ENCODE data around the gene TPCN1. TPM values are rescaled to one million over a fixed set of nuclear protein-coding genes. Genes with fewer than 3 reads are reported as not detected.

Gene TPCN1
- total RNA-seq, 2 experiments from 2014 or later, result 13.7 to 16.1 TPM

DNA sequence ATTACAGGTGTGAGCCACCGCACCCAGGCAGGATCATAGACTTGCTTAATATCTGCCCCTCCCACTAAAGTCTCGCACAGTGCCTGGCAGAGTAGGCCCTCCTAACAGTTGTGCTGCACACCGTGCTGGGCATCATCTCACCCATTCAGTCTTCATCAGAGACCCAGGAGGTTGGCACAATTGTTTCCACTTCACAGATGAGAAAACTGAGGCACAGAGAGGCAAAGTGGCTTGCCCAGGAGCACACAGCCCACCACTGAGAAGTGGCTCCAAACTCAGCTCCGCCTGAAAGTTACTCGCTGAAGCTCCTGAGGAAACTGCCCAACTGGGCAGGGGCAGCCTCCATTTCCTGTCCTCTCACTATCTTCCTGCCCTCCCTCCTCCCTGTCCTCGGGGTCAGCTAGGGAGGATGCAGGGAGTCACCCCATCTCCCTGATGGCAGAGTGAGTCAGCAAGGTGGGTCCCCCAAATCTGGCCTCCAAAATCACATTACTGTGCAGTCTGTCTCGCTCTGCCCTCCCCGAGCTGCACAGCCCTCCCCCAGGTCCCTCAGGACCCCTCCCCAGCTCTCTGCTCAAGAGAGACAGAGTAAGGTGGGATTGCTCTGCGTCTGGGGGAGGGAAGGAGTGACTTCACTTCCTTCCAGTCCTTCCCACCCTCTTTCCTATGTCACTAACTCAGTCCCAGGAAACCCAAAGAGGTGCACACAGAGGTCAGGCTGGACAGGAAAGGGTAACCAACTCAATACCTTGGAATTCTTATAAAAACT is 107.9 kb downstream of the TPCN1 start:
- DNase-seq, result no peak
- no peaks in the 10 kb centered on the region for H3K27me3 Mint-ChIP-seq (ENCODE audit: low read depth)
- ATAC-seq, result no peak
- ChIA-PET POLR2A (no interaction called here), CTCF (interaction anchor here (1.3 kb wide), 1 partner anchor 28 kb away, joined by 3 read pairs; no protein-coding TSS in a partner anchor)
- H3K4me1 Mint-ChIP-seq (ENCODE audit: low read depth), result peaks cover 25% of the 10 kb centered on the region
- peaks cover 34% of the 10 kb centered on the region for H3K36me3 Mint-ChIP-seq (ENCODE audit: low read depth)
- no peak overlapping the region for H3K4me3 Mint-ChIP-seq
- no peaks in the 10 kb centered on the region for H3K9me3 Mint-ChIP-seq (ENCODE audit: insufficient read depth)
- no peak overlapping the region for H3K27ac Mint-ChIP-seq

DNA sequence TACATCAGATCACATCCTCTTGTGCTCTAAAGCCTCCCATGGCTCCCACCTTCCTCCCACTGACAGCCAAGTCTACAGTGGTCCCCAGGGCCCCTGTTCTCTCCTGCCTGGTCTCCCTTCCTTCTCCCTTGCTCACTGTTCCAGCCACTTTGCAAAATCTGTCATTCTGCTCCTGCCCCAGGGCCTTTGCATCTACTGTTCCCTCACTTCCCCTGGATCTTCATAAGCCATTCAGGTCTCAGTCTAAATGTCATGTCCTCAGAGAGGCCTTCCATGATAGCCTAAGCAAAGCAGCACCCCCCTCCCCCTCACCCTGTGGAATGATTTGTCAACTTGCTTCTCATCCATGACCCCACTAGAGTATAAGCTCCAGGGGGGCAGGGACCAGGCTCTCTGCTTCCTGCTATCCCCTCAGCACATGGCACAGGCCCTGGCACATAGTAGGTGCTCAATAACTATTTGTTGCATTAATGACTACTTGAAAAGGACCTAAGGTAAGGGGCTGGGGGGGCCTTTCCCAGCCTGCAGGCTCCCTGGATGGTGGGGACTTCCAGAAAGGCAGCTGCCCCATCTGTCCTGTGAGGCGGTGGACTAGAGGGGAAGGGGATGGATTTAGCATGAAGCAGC is 108.6 kb downstream of the TPCN1 start:
- DNase-seq, result no peak
- ATAC-seq, result no peak
- Mint-ChIP-seq H3K27ac (peak overlapping the region; percentile 44), H3K36me3 (ENCODE audit: low read depth) (peaks cover 34% of the 10 kb centered on the region), H3K27me3 (ENCODE audit: low read depth) (no peaks in the 10 kb centered on the region), H3K4me1 (ENCODE audit: low read depth) (peaks cover 28% of the 10 kb centered on the region), H3K9me3 (ENCODE audit: insufficient read depth) (no peaks in the 10 kb centered on the region), H3K4me3 (no peak overlapping the region)
- CTCF ChIA-PET, result interaction anchor here (1.3 kb wide), 1 partner anchor 28 kb away, joined by 3 read pairs; no protein-coding TSS in a partner anchor
- POLR2A ChIA-PET, result no interaction called here

DNA sequence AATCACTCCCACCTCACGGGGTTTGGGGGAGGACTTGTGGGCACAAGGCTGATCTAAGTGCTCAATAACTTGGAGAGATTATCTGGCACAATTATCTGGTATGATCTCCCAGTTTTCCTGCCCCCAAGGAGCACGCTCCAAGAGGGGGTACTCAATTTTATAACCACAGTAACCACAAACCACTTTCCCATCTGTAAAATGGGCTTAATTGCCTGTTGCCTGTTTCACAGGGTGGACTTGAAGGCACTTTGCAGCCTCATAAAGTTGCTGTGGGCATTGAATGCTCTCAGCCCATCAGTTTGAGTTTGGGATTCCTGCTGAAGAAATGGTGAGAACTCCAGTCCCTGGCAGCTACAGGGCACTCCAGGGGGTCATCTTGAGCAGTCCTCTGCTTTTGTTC is 109.2 kb downstream of the TPCN1 start:
- CTCF ChIA-PET, result no interaction called here
- Mint-ChIP-seq H3K27ac (no peak overlapping the region), H3K4me1 (ENCODE audit: low read depth) (peaks cover 30% of the 10 kb centered on the region), H3K36me3 (ENCODE audit: low read depth) (peaks cover 34% of the 10 kb centered on the region), H3K27me3 (ENCODE audit: low read depth) (no peaks in the 10 kb centered on the region), H3K4me3 (no peak overlapping the region), H3K9me3 (ENCODE audit: insufficient read depth) (no peaks in the 10 kb centered on the region)
- no peak for ATAC-seq
- POLR2A ChIA-PET, result no interaction called here
- DNase-seq, result no peak

DNA sequence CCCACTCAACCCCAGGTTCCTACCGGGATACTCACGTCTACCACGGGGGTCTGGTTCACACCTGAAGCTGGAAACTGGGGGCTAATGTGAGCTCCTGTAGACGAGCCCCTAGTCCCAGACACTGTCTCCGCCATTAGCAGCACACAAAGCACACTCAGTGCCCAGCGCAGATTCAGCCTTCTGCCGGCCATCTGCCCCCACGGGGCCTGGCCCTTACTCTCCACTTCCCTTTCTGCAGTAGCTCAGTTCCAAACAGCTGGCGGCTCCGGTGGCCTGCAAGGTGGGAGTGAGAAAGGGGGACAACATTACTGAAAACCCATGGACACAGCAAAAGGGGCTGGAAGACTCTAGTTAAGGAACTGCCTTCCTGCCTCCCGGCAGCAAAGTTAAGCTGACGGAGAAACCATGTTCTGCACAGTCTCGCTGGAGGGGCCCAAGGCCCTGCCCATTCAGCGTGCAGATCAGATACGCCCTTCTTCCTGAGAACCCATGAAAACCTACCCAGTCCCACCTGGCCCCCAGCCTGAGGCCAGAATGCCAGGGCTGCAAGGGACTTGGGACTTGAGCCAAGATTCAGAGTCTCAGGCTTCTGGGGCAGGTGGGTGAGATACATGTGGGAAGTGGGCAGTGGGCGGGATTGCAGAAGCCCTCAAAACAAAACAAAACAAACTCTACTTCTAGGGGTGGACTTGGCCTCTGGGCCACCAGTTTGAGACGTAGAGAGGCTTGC is 111.6 kb downstream of the TPCN1 start:
- no peaks in the 10 kb centered on the region for H3K9me3 Mint-ChIP-seq (ENCODE audit: insufficient read depth)
- CTCF ChIA-PET, result interaction anchor here (0.8 to 1.4 kb wide), 3 partner anchors 17 to 340 kb away, joined by 3 read pairs; no protein-coding TSS in a partner anchor
- peaks cover 5% of the 10 kb centered on the region for H3K27me3 Mint-ChIP-seq (ENCODE audit: low read depth)

DNA sequence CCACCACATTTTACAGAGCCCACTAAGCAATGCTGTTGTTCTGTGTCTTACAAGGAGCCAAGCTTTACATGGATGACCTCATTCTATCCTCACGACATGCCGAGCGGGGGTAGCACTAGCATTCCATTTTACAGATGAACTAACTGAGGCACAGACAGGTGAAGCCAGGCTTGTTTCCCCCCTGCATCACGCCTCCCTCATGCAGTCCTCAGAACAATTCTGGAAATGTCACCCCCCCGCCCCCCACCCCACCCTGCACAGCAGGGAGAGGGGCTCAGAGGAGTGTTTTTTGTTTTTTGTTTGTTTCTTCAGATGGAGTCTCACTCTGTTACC is 112.1 kb downstream of the TPCN1 start:
- ChIA-PET POLR2A (no interaction called here), CTCF (interaction anchor here (0.9 to 1.4 kb wide), 2 partner anchors 17 to 22 kb away, joined by 3 read pairs; no protein-coding TSS in a partner anchor)
- DNase-seq (no peak), ATAC-seq (no peak)
- peak overlapping the region; percentile 98 for H3K4me3 Mint-ChIP-seq
- peaks cover 26% of the 10 kb centered on the region for H3K36me3 Mint-ChIP-seq (ENCODE audit: low read depth)
- H3K4me1 Mint-ChIP-seq (ENCODE audit: low read depth), result peaks cover 26% of the 10 kb centered on the region
- no peaks in the 10 kb centered on the region for H3K9me3 Mint-ChIP-seq (ENCODE audit: insufficient read depth)
- H3K27me3 Mint-ChIP-seq (ENCODE audit: low read depth), result peaks cover 5% of the 10 kb centered on the region
- H3K27ac Mint-ChIP-seq, result no peak overlapping the region

More for the DNA sequence above, 111.6 kb downstream of the TPCN1 start:
- no peak for DNase-seq
- POLR2A ChIA-PET, result no interaction called here
- no peak for ATAC-seq
- peaks cover 28% of the 10 kb centered on the region for H3K36me3 Mint-ChIP-seq (ENCODE audit: low read depth)
- H3K27ac Mint-ChIP-seq, result no peak overlapping the region
- peak overlapping the region; percentile 98 for H3K4me3 Mint-ChIP-seq
- peaks cover 26% of the 10 kb centered on the region for H3K4me1 Mint-ChIP-seq (ENCODE audit: low read depth)

DNA sequence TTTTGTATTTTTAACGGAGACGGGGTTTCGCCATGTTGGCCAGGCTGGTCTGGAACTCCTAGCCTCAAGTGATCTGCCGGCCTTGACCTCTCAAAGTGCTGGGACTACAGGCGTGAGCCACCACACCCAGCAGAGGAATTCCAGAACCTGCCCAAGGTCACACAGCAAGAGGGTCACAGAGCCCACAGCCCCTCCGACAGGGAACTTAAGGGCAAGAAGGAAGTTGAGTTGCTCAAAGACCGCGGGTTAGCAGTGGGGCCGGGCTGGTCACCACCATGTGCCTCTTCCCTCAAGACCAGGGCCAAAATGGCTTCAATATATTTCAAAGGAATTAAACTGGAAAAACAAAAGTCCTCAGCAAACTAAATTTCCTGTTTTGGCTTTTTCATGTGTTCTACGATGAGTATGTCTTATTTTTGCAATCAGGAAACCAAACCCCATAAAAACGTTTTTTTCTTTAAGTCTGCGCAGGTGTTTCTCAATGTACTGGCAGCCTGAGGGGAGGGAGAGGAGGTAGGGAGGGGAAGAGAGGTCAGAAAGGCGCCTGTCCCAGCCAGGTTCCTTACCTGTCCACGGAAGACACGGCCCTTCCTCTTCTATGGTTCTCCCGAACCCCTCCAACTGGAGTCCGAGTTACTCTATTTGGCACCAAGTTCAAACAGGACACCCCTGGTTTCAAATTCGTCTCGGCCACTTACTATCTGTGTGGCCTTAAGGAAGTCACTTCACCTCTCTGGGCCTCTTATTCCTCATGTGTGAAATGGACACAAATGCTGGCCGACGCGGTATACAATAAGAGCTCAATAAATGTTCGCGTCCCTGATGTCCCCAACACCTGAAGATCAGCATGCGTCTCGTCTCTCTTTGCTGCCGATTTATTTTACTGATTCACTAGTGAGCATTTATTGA is 112.9 kb downstream of the TPCN1 start:
- peaks cover 19% of the 10 kb centered on the region for H3K36me3 Mint-ChIP-seq (ENCODE audit: low read depth)
- H3K27me3 Mint-ChIP-seq (ENCODE audit: low read depth), result peaks cover 5% of the 10 kb centered on the region
- H3K9me3 Mint-ChIP-seq (ENCODE audit: insufficient read depth), result no peaks in the 10 kb centered on the region
- peak overlapping the region; percentile 98 for H3K4me3 Mint-ChIP-seq
- ATAC-seq, result peak; percentile 41
- CTCF ChIA-PET, result interaction anchor here (0.9 to 2.2 kb wide), 3 partner anchors 23 to 101 kb away, joined by 3 to 6 read pairs (median 3); partner anchors contain the start of gene PLBD2
- POLR2A ChIA-PET, result interaction anchor here (1.0 to 1.7 kb wide), 3 partner anchors 10 to 170 kb away, joined by 3 to 4 read pairs (median 3); no protein-coding TSS in a partner anchor
- H3K27ac Mint-ChIP-seq, result peak overlapping the region; percentile 80
- H3K4me1 Mint-ChIP-seq (ENCODE audit: low read depth), result peaks cover 26% of the 10 kb centered on the region
- DNase-seq, result peak; percentile 30

DNA sequence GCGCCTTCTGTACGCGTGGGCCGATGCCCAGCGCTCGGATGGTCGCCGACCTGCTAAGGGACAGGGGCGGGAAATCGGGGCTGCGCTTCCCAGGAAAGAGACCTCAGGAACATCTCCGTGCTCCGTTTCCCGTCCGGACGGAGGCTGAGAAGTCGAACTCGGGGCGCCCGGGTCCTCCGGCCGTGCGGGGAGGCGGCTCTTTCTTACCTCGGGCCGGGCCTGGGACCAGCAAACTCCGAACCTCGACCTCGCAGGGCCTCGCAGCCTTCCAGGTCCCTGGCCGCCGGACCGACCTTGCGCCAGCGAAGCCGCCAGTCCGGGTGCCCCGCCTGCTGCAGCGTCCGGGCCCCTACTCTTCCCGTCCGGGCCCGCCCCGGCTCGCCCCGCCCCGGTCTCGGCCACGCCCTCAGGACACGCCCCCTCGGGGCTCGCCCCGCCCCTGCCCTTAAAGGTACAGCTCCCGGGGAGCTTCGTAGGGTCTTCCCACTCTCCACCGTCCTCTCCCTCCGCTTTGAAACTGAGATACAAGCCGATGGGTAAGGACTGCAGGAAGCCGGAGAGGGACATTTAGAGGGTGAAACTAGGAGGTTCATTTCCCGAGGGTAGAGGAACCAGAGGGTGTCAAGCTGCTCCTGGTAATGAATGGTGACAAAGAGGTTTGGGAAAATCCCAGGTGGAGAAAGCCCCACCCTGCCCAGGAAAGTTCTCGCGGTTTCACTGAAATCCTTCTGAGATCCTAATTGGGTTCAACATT is 113.7 kb downstream of the TPCN1 start, which contains the start of gene SLC8B1:
SLC8B1 (minus strand) TSS at position 324 of the 754 bp plus-strand sequence. CDS start 2,231 bp downstream, outside the sequence.
- ATAC-seq, result peak; percentile 99

DNA sequence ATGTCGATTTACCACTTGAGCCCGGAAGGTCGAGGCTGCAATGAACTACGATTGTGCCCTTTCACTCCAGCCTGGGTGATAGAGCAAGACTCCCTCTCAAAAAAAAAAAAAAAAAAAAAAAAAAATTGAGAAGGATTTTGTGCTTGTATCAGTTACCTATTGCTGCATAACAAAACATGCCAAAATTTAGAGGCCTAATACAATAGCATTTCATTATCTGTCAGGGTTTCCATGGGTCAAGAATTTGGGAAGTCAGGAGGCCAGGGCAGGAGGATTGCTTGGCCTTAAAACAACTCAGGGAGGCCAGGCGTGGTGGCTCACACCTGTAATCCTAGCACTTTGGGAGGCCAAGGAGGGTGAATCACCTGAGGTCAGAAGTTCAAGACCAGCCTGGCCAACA is 118.3 kb downstream of the TPCN1 start:
- Mint-ChIP-seq H3K27me3 (ENCODE audit: low read depth) (peaks cover 9% of the 10 kb centered on the region), H3K9me3 (ENCODE audit: insufficient read depth) (no peaks in the 10 kb centered on the region), H3K36me3 (ENCODE audit: low read depth) (no peaks in the 10 kb centered on the region), H3K27ac (no peak overlapping the region), H3K4me3 (no peak overlapping the region), H3K4me1 (ENCODE audit: low read depth) (peaks cover 2% of the 10 kb centered on the region)
- CTCF ChIA-PET, result no interaction called here
- DNase-seq, result no peak
- no peak for ATAC-seq
- POLR2A ChIA-PET, result no interaction called here

More for the DNA sequence above, 113.7 kb downstream of the TPCN1 start, which contains the start of gene SLC8B1:
- Mint-ChIP-seq H3K4me3 (peak within 1 kb of the TSS; percentile 98), H3K9me3 (ENCODE audit: insufficient read depth) (no peaks in the 10 kb centered on the region), H3K4me1 (ENCODE audit: low read depth) (peaks cover 26% of the 10 kb centered on the region), H3K27me3 (ENCODE audit: low read depth) (peaks cover 5% of the 10 kb centered on the region), H3K27ac (peak within 1 kb of the TSS; percentile 80), H3K36me3 (ENCODE audit: low read depth) (peaks cover 17% of the 10 kb centered on the region)
- peak; percentile 87 for DNase-seq
- POLR2A ChIA-PET, result interaction anchor here (0.5 to 1.7 kb wide), 5 partner anchors 11 to 170 kb away, joined by 3 to 5 read pairs (median 3); no protein-coding TSS in a partner anchor
- CTCF ChIA-PET, result interaction anchor here (0.8 to 2.2 kb wide), 4 partner anchors 20 to 138 kb away, joined by 3 to 6 read pairs (median 4); partner anchors contain the start of gene PLBD2

DNA sequence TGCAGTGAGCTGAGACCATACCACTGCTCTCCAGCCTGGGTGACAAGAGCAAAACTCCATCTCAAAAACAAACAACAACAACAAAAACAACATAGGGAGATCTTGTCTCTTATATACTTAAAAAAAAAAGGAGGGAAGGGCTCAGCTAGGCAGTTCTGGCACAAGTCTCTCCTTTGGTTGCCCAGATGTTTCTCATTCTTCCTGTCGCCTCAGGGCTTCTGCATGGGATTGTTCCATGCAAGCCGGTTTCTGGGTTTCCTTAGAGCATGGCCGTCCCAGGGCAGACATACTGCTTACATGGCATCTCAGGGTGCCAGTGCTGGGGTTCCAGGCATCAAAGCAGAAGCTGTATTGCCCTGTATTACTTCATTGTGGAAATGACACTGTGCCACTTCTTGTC is 118.8 kb downstream of the TPCN1 start:
- Mint-ChIP-seq H3K4me1 (ENCODE audit: low read depth) (peaks cover 2% of the 10 kb centered on the region), H3K27ac (no peak overlapping the region), H3K9me3 (ENCODE audit: insufficient read depth) (no peaks in the 10 kb centered on the region), H3K27me3 (ENCODE audit: low read depth) (peaks cover 9% of the 10 kb centered on the region), H3K4me3 (no peak overlapping the region), H3K36me3 (ENCODE audit: low read depth) (no peaks in the 10 kb centered on the region)
- no peak for ATAC-seq
- CTCF ChIA-PET, result no interaction called here
- POLR2A ChIA-PET, result no interaction called here
- DNase-seq, result no peak

DNA sequence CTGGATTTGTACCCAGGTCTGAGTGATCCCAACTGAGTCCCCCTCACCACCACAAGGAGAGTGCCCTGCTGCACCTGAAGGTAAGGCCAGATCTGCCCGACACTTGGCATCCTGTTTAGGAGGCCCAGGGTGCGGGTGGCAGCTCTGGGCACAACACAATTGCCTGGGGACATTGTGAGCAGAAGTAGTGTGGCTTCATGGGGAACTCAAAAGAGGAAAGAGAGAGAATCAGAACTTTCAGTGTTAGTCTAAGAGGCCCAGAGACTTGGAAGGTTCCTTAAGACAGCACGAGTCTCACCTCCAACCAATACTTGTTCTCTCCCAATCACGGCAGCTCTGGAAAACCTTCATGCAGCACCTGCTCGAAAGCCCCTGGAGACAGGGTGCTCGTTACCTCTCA is 120.3 kb downstream of the TPCN1 start:
- CTCF ChIA-PET, result no interaction called here

More for the DNA sequence above, 120.3 kb downstream of the TPCN1 start:
- POLR2A ChIA-PET, result no interaction called here
- no peak overlapping the region for H3K4me3 Mint-ChIP-seq
- no peak for DNase-seq
- no peak for ATAC-seq
- peaks cover 9% of the 10 kb centered on the region for H3K27me3 Mint-ChIP-seq (ENCODE audit: low read depth)
- H3K9me3 Mint-ChIP-seq (ENCODE audit: insufficient read depth), result no peaks in the 10 kb centered on the region
- no peaks in the 10 kb centered on the region for H3K36me3 Mint-ChIP-seq (ENCODE audit: low read depth)
- H3K27ac Mint-ChIP-seq, result no peak overlapping the region
- H3K4me1 Mint-ChIP-seq (ENCODE audit: low read depth), result no peaks in the 10 kb centered on the region
